Suppressor macrophage (primary cell): Measurements from ENCODE around the gene ACTN1.
"Not testable (repeated sequence)": the region's sequence is repeated elsewhere in the genome, so short reads cannot be mapped to it uniquely, and the experiment has no call there.

Experiments
- DNase-seq, 4 experiments: peaks; one replicate each; pipeline ENCODE4 v3.0.0-alpha.2; 2020 to 2022
- total RNA-seq, 17 experiments: gene quantifications; one replicate each; lab custom pipeline; 2026; ENCODE audit warnings: mixed read lengths in 6 of 17, inconsistent platforms in 3 of 17; lab: John Stamatoyannopoulos, UW

Gene ACTN1
- total RNA-seq, result 205 to 812 (median 435) reads per million in 17 experiments

DNA sequence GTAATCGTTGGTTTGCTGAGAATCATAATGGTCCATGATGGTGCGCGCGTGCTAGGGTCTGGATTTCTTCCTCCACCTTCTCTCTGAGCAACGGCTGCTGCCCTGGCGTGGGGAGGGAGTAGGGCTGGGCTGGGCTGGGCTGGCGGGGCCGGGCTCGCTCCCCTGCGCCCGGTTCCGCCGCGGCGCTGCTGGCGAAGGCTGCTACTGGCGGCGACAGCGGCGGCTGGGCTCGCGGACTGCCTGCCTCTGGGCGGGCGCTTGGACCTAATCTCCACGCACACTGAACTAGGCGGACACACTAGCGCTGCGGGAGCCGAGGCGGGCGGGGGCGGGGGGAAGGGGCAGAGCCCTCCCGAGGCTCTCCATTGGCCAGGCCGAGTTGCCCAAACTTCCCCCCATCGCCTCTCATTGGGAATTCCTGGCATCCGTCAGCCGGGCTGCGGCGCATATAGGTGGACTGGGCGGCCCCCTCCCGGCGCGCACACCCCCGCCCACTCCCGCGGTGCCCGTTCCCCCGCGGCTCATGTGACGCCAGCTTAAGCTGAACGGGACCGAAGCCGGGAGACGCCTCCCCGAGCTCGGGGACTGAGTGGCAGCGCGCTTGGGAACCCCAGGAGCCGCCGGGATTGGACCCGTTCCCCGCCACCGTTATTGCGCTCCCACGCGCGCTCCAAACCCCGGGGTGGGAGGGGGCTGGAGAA lies at the start of gene ACTN1:
Gene ACTN1 (minus strand): TSS at position 282 of the 701 bp plus-strand sequence. CDS start 246 bp downstream, at position 36.
- peak; percentile 95 to 97 (median 96) for DNase-seq

DNA sequence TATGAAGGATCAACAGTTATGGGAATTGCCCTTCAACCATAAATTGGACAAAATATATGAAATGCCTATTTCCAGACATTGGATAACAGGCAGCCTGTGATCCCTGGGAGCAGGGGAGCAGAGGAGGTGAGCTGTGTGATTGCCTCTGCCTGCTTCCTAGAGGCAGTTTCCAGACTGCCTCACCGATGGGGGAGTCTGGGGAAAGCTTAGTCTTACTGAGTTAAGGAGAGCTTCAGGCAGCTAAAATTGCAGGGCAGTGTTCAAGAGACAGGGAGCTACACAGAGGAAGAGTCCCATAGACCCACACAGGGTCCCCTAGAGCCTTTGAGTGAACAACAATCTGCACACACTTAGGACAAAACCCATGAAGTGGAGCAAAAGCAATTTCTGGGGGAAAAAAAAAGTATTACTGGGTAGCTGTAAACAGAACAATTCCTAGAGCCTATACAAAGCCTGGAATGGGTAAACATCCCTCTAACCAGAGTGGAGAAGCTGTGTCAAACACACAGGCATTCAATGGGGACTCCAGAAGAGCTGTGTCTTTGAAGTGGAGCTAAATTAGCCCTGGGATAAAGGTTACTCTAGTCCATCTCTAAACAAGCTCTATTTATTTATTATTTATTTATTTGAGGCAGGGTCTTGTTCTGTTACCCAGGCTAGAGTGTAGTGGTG lies 48.3 kb upstream of the ACTN1 start:
- no peak for DNase-seq

DNA sequence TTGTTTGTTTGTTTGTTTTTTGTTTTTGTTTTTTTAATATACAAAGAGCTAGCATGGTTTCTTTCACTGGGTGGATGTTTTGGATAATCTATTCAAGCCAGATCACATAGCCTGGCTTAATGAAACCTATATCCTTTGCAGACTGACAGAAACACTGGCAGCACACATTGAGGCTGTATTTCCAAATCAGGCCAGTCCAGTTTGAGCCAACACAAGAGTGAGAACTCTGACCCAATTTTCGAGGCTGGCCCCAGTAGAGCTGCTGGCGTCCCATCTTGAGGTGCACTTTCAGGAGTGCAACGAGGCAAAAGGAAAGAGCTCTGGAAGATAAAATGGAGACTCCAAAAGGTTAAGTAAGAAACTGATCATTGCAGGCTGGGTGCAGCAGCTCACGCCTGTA lies 43.9 kb upstream of the ACTN1 start:
- DNase-seq, result no peak

DNA sequence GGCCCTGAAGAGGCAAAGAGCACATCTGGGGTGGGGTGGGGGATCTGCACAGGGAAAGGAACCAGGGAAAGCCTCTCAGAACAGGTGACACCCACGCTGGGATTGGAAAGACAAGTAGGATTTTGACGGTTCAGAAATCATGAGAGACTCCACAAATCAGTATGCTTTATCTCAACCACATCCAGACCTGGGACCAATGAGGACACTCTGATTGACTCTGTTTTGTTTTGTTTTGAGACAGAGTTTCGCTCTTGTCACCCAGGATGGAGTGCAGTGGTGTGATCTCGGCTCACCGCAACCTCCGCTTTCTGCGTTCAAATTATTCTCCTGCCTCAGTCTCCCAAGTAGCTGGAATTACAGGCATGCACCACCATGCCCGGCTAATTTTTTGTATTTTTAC lies 43.0 kb upstream of the ACTN1 start:
- not testable (repeated sequence) for DNase-seq

DNA sequence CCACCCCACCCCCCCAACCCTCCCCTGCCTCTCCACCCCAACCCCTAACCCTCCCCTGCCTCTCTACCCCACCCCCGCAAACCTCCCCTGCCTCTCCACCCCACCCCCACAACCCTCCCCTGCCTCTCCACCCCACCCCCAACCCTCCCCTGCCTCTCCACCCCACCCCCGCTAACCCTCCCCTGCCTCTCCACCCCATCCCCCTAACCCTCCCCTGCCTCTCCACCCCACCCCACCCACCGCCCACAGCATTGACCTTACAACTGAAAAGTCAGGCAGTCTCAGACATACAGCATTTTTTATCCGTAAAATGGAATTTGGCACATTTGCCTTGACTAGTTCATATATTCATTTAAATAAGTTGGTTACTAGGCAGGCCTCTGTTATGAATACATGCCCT lies 38.6 kb upstream of the ACTN1 start:
- DNase-seq, result no peak

DNA sequence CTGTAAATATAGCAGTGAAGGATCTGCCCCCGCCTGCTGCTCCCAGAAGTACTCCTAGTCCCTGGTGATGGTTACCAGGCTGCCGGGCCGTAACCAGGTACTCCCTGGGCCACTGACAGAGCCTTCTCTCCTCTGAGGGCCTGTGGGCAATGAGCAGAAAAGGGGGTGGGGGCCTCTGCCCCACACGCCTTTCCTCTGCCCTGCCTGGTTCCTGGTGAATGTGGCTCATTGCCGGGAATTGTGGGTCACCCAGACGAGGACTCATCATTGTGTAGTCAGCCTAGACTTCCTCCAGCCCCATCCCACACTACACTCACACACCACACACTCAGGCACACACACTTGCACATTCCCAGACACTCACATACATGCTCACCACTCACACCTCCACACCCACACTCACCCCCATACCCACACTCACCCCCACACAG lies 35.7 kb upstream of the ACTN1 start:
- DNase-seq, result peak in 3 of 4 experiments; percentile 40 to 46 (median 45)

DNA sequence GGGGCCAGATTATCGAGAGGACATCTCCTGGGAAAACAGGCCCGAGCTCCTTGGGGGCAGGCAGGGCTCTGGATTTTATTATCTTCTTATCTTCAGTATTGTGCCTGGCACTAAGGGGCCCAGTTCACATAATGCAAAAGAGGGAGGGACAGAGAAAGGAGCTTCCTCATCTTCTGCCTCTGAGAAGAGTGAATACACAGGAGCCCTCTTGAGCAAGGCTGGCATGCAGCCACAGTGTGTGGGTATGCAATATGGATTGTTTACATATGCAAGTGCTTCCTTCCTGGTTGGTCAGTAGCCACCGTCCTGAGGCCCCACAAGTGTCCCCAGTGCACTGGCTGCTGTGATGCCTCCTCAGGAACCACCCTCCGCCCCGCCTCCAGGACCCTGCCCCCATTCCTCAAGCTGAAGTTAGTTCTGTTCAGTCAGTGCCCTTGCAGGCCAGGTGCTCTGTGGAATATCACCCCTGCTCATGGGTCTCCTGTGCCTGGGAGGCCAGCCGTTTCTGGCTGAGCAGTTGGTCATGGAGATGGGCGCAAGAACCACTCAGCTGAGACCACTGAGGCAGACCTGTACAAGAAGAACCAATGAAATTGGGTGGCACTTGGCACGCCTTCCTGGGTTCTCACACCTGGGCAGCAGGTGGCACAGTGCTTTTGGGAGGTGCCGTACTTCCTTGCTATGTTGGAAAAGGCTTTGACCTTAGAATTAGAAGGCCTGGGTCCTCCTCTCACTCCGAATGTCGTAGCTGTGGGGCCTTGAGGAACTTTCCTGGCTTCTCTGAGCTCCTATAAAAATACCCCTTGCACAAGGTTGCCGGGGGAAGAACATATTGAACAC lies 35.1 kb upstream of the ACTN1 start:
- peak; percentile 93 to 97 (median 96) for DNase-seq

DNA sequence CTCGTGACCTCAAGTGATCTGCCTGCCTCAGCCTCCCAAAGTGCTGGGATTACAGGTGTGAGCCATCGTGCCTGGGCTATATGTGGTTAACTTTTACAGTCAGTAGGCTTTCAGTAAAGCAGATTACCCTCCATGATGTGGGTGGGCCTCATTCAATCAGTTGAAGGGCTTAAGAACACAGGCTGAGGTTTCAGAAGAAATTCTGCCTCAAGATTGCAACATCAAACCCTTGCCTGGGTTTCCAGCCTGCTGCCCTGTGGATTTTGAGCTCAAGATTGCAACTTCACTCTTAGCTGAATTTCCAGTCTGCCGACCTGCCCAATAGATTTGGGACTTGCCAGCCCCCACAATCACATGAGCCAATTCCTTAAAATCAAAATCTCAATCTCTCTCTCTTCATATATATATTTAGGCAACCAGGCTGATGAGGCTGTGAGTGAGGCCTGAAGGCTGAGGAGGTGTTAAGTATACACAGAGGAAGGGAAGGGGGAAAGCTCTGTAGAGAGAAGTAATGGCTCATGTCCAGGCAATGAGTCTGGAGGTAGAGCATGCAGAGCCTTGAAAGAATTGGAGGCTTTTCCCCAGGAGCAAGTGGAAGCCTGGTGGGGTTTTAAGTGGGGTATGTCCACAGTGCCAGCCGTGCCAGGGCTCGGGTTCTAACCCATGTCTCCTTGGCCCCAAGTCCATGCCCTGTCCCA lies 33.3 kb upstream of the ACTN1 start:
- DNase-seq, result peak; percentile 59 to 78 (median 69)

DNA sequence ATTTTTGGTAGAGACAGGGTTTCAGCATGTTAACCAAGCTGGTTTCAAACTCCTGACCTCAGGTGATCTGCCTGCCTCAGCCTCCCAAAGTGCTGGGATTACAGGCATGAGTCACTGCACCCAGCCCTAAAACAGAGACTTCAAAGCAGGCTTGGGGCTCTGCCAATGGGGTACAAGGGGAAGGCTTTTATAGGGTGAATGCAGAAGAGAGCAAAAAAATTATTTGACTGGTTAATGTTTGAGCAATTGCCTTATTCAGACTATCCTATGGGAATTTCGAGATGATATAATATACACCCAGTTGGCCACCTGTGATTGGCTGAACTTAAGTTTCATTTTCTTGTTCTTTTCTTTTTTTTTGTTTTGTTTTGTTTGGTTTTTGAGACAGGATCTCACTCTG lies 31.5 kb upstream of the ACTN1 start:
- peak in 1 of 4 experiments; percentile 12 for DNase-seq

DNA sequence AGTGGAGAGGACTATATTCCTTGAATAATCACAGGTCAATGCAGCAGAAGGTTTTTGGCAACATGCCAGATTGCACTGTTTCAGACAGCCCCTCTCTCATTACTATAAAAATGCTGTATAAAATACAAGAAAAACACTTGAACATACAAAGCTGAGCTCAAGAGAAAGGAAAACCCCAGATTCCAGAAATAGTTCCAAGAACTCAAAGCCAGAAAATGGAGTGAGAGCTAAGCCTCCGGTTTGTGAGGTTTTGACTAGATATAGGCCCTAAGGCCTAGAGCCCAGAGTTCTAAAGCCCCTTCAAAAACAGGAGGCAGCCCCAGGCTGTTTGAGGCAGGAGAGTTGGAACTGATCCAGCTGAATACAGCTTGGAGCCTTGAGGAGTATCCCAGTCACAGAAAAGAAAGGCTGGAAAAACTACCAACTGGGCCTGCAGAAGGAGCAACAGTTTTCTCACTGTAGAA lies 29.4 kb upstream of the ACTN1 start:
- no peak for DNase-seq

DNA sequence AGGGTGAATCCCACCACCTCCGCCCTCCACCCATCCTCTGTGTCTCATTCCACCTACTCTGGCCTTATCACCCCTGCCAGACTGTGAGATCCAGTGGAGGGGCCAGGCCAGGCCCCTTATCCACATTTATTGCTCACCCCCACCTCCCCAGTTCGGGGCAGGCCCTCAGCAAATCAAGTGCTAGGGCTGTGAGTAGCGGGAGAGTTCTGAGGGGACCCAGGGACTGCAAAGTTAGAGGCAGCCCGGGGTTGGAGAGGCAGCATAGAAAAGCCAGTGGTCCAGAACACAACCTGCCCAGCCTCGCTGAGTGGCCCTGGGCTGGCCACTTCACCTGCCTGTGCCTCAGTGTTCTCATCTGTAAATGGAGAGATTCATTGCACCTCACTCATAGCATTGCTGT lies 27.2 kb upstream of the ACTN1 start:
- no peak for DNase-seq

DNA sequence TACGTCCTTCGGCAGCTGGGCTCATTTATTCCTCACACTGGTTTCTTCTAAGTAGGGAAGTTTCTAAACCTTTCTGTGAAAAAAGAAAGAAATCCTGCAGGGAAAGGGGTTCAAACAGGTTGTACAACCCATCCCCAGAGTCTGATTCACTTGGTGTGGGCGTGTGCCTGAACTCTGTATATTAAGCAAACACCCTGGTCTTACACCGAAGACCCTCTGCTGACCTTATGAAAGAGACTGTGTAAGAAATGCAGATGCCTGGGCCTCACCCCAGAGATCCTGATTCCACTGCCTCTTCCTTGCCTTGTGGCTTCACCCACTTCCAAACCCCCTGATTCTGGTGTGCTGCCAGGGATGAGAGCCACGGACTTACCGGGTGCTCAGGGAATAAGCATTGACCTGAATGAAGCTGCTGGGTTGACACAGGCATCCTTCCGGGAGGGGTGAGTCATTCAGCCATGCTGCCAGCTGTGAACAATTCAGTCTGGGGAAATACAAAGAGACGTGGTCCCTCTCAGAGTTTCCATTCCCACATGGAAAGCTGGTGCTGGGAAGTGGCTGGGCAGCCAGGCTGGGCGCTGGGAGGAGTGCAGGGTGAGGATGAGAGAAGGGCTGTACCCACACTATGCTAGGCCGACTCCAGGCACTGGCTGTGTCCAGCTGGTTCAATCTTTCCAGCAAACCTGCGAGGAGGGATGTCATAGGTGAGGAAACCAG lies 26.5 kb upstream of the ACTN1 start:
- DNase-seq, result peak; percentile 15 to 46 (median 34)

DNA sequence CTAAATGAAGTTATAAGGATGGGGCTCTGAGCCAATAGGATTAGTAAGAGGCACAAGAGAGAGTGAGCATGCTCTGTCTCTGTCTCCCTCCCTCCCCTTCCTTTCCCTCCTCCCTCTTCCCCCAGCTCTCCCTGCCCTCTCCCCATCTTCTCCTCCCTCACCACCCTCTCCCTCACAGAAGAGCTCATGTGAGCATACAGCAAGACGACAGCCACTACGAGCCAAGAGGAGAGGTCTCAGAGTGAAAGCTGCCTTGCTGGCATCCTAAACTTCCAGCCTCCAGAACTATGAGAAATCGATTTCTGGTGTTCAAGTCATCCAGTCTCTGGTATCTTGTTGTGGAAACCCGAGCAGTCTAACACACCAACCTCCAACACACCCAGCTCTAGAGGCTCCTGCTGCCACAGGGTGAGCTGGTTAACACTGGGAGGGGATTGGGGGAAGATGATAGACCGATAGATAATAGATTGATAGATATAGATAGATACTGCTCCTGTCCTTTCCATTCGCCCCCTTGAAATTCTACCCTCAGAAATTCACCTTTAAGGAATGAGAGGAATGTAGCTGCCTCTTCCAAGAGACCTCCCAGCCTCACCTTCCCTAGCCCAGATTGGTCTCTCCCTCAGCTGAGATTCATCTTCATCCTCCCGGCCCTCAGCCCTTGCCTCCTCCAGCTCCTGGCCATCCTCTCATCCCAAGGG lies 25.8 kb upstream of the ACTN1 start:
- no peak for DNase-seq

DNA sequence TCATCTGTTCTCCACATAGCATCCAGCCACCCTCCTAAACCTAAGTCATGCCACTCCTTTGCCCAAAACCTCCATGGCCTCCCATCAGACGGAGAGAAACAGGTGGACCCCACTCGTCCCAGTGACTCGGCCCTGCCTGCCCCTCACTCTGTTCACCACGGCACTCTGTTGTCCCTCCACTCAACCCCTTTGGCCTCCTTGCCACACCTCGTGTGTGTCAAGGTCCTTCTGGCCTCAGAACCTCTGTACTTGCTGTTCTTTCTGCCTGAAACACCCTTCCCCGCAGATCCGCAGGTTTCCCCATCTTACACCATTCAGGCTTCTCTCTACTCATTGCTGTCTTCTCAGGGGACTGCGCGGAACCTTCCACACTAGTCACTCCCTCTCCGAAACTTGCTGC lies 24.5 kb upstream of the ACTN1 start:
- DNase-seq, result no peak

DNA sequence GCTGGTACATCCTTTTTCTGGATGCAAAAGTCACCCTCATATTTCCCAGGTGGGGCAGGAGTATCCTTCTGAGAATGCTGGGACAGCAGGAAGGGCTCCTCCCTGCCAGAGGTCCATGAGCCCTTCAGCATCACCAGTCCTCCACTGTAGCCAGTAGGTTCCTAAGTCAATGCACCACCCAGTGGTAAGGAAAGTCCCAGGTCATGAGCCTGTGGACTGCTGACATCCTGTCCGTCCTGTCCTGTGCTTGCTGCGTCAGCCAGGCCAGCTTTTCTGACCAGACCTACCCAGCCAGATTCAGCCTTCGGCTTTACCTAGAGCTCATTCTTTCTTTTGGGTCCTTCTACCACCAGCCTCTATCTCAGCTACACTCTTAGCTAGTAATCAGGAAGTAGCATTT lies 23.0 kb upstream of the ACTN1 start:
- DNase-seq, result peak in 3 of 4 experiments; percentile 41 to 64 (median 54)

DNA sequence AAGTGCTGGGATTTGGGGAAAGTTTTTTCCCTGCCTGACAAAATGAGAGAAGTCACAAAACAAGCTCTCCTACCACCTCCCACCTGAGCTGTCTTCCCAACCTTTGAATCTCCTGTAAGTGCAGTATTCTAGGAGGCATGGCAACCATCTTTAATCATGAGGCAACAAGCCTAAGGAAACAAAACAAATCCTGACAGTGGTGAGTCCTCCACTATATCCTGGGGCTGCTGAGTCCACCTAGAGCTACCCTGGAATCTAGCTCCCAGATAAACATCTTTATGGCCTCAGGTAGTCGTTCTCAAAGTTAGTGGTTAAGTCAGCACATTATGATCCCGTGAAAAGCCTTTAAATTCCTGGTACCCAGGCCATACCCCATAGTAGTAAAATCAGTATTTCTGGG lies 22.3 kb upstream of the ACTN1 start:
- DNase-seq, result no peak

DNA sequence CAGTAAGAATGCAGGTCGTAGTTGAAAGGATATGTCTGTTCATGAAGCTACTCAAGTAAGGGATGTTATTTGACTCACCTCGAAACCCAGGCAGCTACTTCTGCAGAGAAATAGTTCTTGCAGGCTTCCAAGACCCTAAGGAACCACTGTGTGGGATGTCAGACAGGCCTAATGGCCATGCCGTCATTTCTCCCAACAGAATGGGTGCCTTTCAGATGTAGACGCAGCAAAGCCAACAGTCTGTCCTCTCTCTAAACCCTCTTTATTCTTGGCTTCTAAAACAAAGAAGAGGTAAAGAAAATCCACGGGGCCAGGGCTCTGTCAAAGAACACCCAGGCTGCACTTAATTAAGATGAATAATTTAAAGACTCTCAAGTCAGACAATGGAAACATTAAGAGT lies 19.0 kb upstream of the ACTN1 start:
- no peak for DNase-seq

DNA sequence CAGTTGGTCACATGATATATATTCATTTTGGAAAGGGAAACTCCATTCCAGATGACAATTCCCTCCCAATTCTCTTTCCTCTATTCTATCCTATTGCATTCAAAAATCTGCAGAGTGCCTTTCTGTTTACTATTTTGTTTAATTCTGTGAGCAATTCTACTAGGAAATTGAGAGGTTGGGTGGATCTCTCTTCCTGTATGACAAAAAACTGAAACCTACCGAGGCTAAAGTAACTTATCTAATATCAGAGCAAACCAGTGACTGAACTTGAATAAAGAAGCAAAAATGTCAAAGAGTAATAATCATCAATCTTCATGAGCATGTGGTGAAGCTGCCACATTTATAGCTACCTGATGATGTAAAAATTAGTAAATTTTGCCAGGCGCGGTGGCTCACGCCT lies 16.6 kb upstream of the ACTN1 start:
- no peak for DNase-seq

DNA sequence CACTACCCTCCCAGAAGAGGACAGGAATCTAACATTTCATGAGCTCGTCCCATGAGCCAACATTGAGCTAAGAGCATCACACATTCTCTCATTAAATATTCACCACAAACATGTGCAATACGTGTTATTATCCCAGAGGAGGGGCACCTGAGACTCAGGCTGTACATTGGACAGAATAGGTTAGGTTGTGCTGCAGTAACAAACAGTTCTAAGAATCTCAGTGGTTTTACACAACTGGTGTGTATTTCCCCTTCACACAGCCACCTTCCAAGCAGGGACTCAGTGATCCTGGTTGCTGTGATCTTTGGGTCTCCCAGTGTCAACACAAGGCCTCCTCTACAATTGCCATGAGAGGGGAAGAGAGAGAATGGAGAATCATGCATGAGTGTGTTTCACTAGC lies 15.0 kb upstream of the ACTN1 start:
- DNase-seq, result no peak

DNA sequence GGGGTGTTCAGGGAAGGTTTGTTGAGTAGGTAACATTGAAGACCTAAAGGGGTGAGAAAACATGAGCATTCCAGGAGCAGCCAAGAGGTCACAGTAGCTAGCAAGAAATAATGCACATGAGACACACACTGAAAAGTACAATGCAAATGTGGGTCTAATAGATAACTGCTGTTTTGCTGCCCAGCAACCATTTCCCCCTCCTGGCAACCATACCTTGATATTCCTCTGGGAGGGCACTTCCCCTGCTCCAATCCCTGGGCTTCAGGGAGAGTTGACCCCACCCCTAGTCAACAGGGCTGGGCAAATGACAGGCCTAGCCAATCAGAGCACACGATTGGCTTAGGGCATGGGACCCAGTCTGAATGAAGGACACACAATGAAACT lies 8.5 kb upstream of the ACTN1 start:
- no peak for DNase-seq
